ENCODE measurements around the gene SLC9A7. TPM values are rescaled to one million over a fixed set of nuclear protein-coding genes. Genes with fewer than 3 reads are reported as not detected.
A peak's percentile ranks its signal among the peaks of the same experiment; 100 is the strongest.

Gene SLC9A7
- total RNA-seq, 1 donor from 2014 or later = 8.2 TPM

- Histone ChIP-seq H3K4me3 (ENCODE audit: low read depth, low read length) (no peak overlapping the region), H3K27me3 (ENCODE audit: control insufficient read depth, insufficient read depth, low read length) (no peaks in the 10 kb centered on the region), H3K36me3 (ENCODE audit: control insufficient read depth, insufficient read depth, low read length) (no peaks in the 10 kb centered on the region)
- TF ChIP-seq, protein P1, sequence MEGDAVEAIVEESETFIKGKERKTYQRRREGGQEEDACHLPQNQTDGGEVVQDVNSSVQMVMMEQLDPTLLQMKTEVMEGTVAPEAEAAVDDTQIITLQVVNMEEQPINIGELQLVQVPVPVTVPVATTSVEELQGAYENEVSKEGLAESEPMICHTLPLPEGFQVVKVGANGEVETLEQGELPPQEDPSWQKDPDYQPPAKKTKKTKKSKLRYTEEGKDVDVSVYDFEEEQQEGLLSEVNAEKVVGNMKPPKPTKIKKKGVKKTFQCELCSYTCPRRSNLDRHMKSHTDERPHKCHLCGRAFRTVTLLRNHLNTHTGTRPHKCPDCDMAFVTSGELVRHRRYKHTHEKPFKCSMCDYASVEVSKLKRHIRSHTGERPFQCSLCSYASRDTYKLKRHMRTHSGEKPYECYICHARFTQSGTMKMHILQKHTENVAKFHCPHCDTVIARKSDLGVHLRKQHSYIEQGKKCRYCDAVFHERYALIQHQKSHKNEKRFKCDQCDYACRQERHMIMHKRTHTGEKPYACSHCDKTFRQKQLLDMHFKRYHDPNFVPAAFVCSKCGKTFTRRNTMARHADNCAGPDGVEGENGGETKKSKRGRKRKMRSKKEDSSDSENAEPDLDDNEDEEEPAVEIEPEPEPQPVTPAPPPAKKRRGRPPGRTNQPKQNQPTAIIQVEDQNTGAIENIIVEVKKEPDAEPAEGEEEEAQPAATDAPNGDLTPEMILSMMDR (IDR thresholded peaks at IDR 0.05; ENCODE audit: insufficient read depth, low read length, severe bottlenecking) = peak; percentile 53
- FAIRE-seq (no peak), DNase-seq (ENCODE audit: low read depth) (peak; percentile 25)
Measured at GRCh38 chrX:46686003-46686645, 72.8 kb downstream of the SLC9A7 start.

DNA sequence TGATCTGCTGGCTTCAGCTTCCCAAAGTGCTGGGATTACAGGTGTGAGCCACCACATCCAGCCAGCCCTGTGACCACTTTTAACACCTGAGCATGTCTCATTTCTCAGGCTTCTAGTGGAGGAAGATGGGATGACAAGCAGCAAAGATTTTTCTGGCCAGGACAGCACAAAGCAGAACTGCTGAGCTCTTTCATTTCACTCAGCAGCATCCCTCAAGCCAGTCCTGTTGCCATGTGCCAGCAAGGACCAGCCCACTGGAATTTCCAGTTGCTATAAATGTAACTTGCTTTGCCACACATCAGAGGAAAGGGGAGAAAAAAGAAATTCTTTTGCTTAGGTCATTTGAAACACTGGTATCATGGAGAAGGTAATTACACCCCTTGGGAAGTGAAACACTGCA, 75.9 kb downstream of the SLC9A7 start:
- peak; percentile 58 for FAIRE-seq
- H3K27me3 ChIP-seq (ENCODE audit: control insufficient read depth, insufficient read depth, low read length) = no peaks in the 10 kb centered on the region
- H3K36me3 ChIP-seq (ENCODE audit: control insufficient read depth, insufficient read depth, low read length) = no peaks in the 10 kb centered on the region
- TF ChIP-seq, protein P1 (IDR thresholded peaks at IDR 0.05; ENCODE audit: insufficient read depth, low read length, severe bottlenecking) = no peak
- DNase-seq (ENCODE audit: low read depth) = no peak
- H3K4me3 ChIP-seq (ENCODE audit: low read depth, low read length) = no peak overlapping the region

- TF ChIP-seq, protein P1 (IDR thresholded peaks at IDR 0.05; ENCODE audit: insufficient read depth, low read length, severe bottlenecking) = no peak
- FAIRE-seq (no peak), DNase-seq (ENCODE audit: low read depth) (no peak)
- Histone ChIP-seq H3K27me3 (ENCODE audit: control insufficient read depth, insufficient read depth, low read length) (no peaks in the 10 kb centered on the region), H3K4me3 (ENCODE audit: low read depth, low read length) (no peak overlapping the region), H3K36me3 (ENCODE audit: control insufficient read depth, insufficient read depth, low read length) (no peaks in the 10 kb centered on the region)
Measured at GRCh38 chrX:46681849-46682248, 77.1 kb downstream of the SLC9A7 start.

DNA sequence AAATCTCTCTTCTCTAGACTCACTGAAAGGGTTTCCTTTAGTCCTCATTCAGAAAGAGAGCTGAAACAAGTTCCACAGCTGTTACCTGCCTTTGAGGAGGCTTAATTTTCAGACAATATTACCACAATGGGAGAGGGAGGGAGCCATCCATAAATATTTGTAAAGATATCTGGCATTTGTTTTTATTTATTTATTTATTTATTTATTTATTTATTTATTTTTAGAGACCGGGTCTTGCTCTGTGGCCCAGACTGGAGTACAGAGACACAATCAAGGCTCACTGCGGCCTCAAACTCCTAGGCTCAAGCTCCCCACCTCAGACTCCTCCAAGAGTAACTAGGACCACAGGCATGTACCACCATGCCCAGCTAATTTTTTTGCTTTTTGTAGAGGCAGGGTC, 80.7 kb downstream of the SLC9A7 start:
- TF ChIP-seq, protein P1 (IDR thresholded peaks at IDR 0.05; ENCODE audit: insufficient read depth, low read length, severe bottlenecking) = no peak
- FAIRE-seq (no peak), DNase-seq (ENCODE audit: low read depth) (no peak)
- H3K4me3 ChIP-seq (ENCODE audit: low read depth, low read length) = no peak overlapping the region
- no peaks in the 10 kb centered on the region for H3K36me3 ChIP-seq (ENCODE audit: control insufficient read depth, insufficient read depth, low read length)
- no peaks in the 10 kb centered on the region for H3K27me3 ChIP-seq (ENCODE audit: control insufficient read depth, insufficient read depth, low read length)

DNA sequence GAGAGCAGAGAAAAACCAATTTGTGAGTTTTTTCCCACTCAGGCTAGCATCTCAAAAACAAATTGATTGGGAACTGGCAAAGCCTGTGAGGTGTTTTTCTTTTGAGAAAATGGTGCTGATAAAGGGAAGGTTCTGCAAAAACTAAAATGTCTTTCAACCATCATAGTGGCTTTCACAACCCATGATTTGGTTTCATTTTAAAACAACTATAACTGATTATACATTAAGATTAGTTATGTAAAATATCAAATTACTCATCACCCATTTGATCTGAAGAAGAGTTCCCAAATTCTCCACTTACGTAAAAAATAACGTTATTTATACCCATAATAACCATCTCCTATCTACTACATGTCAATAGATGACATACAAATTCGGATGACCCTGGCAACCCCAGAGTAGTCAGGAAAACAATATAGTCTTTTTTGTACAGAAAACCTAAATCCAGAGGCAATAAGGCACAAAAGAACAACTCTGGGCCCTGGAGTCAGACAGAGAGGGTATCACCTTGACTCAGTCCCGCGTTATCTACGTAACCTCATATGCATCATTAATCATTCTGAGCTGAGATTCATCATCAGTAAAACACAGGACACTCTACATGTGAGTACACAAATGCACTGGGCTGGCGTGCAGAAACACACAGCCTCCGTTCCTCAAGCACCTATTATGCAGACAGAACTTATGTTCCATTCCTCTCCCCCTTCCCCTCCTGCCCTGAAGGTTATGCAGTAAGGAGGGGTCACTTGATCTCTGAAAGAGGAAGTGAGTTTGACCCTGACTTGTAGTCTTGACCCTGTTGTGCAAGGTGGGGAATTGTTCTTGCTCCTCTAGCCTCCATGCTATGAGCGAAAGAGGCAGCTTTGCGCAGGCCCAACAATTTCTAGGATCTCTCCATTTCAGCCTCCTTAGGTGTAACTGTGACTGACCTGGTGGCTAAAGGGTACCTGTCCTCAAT, 82.2 kb downstream of the SLC9A7 start:
- FAIRE-seq = no peak
- DNase-seq (ENCODE audit: low read depth) = no peak
- Histone ChIP-seq H3K4me3 (ENCODE audit: low read depth, low read length) (no peak overlapping the region), H3K27me3 (ENCODE audit: control insufficient read depth, insufficient read depth, low read length) (no peaks in the 10 kb centered on the region), H3K36me3 (ENCODE audit: control insufficient read depth, insufficient read depth, low read length) (no peaks in the 10 kb centered on the region)
- TF ChIP-seq, protein P1 (IDR thresholded peaks at IDR 0.05; ENCODE audit: insufficient read depth, low read length, severe bottlenecking) = no peak

Data from bronchial epithelial cell (primary cell).